HEK293T (cell line): ENCODE data around the gene BAZ1B.
"Not testable (repeated sequence)": the region's sequence is repeated elsewhere in the genome, so short reads cannot be mapped to it uniquely, and the experiment has no call there.

ENCODE experiments used
- BHLHE40 ChIP-seq: fragments of 450-650 bp; IDR thresholded peaks from 2 replicates; pipeline ENCODE4 v1.6.1; 2016; ENCODE audit warnings: mild to moderate bottlenecking, moderate library complexity, borderline replicate concordance
- CTBP1 ChIP-seq: fragments of 450-650 bp; IDR thresholded peaks from 2 replicates; pipeline ENCODE4 v1.6.1; 2016; ENCODE audit warnings: borderline replicate concordance
- FOXM1 ChIP-seq: fragments of 450-650 bp; IDR thresholded peaks from 2 replicates; pipeline ENCODE4 v1.6.1; 2017; ENCODE audit warnings: mild to moderate bottlenecking, borderline replicate concordance
- HDGF ChIP-seq: fragments of 450-650 bp; IDR thresholded peaks from 2 replicates; pipeline ENCODE4 v1.6.1; 2017; ENCODE audit warnings: antibody characterized with exemption, borderline replicate concordance
- PKNOX1 ChIP-seq: fragments of 450-650 bp; IDR thresholded peaks from 2 replicates; pipeline ENCODE4 v1.6.1; 2016
- SP1 ChIP-seq: fragments of 450-650 bp; IDR thresholded peaks from 2 replicates; pipeline ENCODE4 v1.6.1; 2017
- SUZ12 ChIP-seq: fragments of 450-650 bp; IDR thresholded peaks from 2 replicates; pipeline ENCODE4 v1.6.1; 2016; ENCODE audit warnings: mild to moderate bottlenecking

DNA sequence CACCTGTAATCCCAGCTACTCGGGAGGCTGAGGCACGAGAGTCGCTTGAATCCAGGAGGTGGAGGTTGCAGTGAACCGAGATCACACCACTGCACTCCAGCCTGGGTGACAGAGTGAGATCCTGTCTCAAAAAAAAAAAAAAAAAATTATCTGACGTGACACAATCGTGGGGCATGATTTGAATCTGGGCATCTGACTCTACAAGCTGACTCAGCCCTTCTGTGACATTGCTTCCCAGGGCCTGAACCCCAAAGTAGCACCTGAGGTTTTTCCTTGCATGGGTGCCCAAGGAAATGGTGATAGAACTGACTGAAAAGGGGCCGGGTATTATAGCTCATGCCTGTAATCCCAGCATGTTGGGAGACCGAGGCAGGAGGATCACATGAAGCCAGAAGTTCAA, 101.5 kb downstream of the BAZ1B start:
- not testable (repeated sequence) for TF ChIP-seq SUZ12, PKNOX1, CTBP1, BHLHE40, SP1, HDGF, FOXM1
